ENCODE results near the gene ROBO1. TPM values are rescaled to one million over a fixed set of nuclear protein-coding genes. Genes with fewer than 3 reads are reported as not detected.

ROBO1 gene
- total RNA-seq, 2 experiments from 2014 or later, result not detected

- no peak overlapping the region for H3K4me3 Mint-ChIP-seq
- H3K36me3 Mint-ChIP-seq (ENCODE audit: low read depth), result no peaks in the 10 kb centered on the region
- ChIA-PET CTCF (no interaction called here), POLR2A (no interaction called here)
- DNase-seq, result no peak
- H3K27me3 Mint-ChIP-seq, result no peaks in the 10 kb centered on the region
- no peaks in the 10 kb centered on the region for H3K4me1 Mint-ChIP-seq
- no peak overlapping the region for H3K27ac Mint-ChIP-seq
- H3K9me3 Mint-ChIP-seq, result peaks cover 8% of the 10 kb centered on the region
Measured at GRCh38 chr3:78606756-78607155, 1161.0 kb downstream of the ROBO1 start.

- DNase-seq, result no peak
- CTCF ChIA-PET, result no interaction called here
- H3K27ac Mint-ChIP-seq, result no peak overlapping the region
- no peaks in the 10 kb centered on the region for H3K4me1 Mint-ChIP-seq
- H3K27me3 Mint-ChIP-seq, result no peaks in the 10 kb centered on the region
- no peak overlapping the region for H3K4me3 Mint-ChIP-seq
- POLR2A ChIA-PET, result no interaction called here
- peaks cover 8% of the 10 kb centered on the region for H3K9me3 Mint-ChIP-seq
- no peaks in the 10 kb centered on the region for H3K36me3 Mint-ChIP-seq (ENCODE audit: low read depth)
Measured at GRCh38 chr3:78605178-78605577, 1162.6 kb downstream of the ROBO1 start.

- DNase-seq, result no peak
- H3K4me1 Mint-ChIP-seq, result no peaks in the 10 kb centered on the region
- H3K9me3 Mint-ChIP-seq, result peaks cover 8% of the 10 kb centered on the region
- H3K36me3 Mint-ChIP-seq (ENCODE audit: low read depth), result no peaks in the 10 kb centered on the region
- ChIA-PET POLR2A (no interaction called here), CTCF (no interaction called here)
- H3K27ac Mint-ChIP-seq, result no peak overlapping the region
- no peaks in the 10 kb centered on the region for H3K27me3 Mint-ChIP-seq
- no peak overlapping the region for H3K4me3 Mint-ChIP-seq
Measured at GRCh38 chr3:78604341-78604740, 1163.5 kb downstream of the ROBO1 start.

- Mint-ChIP-seq H3K27ac (no peak overlapping the region), H3K4me1 (no peaks in the 10 kb centered on the region), H3K4me3 (no peak overlapping the region), H3K9me3 (peaks cover 5% of the 10 kb centered on the region), H3K36me3 (ENCODE audit: low read depth) (no peaks in the 10 kb centered on the region), H3K27me3 (no peaks in the 10 kb centered on the region)
- ChIA-PET POLR2A (no interaction called here), CTCF (no interaction called here)
- DNase-seq, result no peak
Measured at GRCh38 chr3:78601249-78601648, 1166.5 kb downstream of the ROBO1 start.

- CTCF ChIA-PET, result no interaction called here
- H3K36me3 Mint-ChIP-seq (ENCODE audit: low read depth), result no peaks in the 10 kb centered on the region
- no peak for DNase-seq
Measured at GRCh38 chr3:78589778-78590177, 1178.0 kb downstream of the ROBO1 start.

GRCh38 chr3:78588906-78589621, 1178.7 kb downstream of the ROBO1 start:
- DNase-seq, result no peak
- Mint-ChIP-seq H3K27me3 (no peaks in the 10 kb centered on the region), H3K36me3 (ENCODE audit: low read depth) (no peaks in the 10 kb centered on the region), H3K4me3 (no peak overlapping the region), H3K4me1 (no peaks in the 10 kb centered on the region), H3K27ac (no peak overlapping the region), H3K9me3 (peaks cover 12% of the 10 kb centered on the region)
- POLR2A ChIA-PET, result no interaction called here
- CTCF ChIA-PET, result no interaction called here

More at GRCh38 chr3:78589778-78590177, 1178.0 kb downstream of the ROBO1 start:
- no peak overlapping the region for H3K4me3 Mint-ChIP-seq
- H3K27me3 Mint-ChIP-seq, result no peaks in the 10 kb centered on the region
- POLR2A ChIA-PET, result no interaction called here
- H3K9me3 Mint-ChIP-seq, result peaks cover 12% of the 10 kb centered on the region
- no peak overlapping the region for H3K27ac Mint-ChIP-seq
- no peaks in the 10 kb centered on the region for H3K4me1 Mint-ChIP-seq

GRCh38 chr3:78580681-78581080, 1187.1 kb downstream of the ROBO1 start:
- Mint-ChIP-seq H3K4me1 (no peaks in the 10 kb centered on the region), H3K36me3 (ENCODE audit: low read depth) (no peaks in the 10 kb centered on the region), H3K27ac (no peak overlapping the region), H3K27me3 (no peaks in the 10 kb centered on the region), H3K9me3 (peaks cover 5% of the 10 kb centered on the region), H3K4me3 (no peak overlapping the region)
- DNase-seq, result no peak
- CTCF ChIA-PET, result no interaction called here
- POLR2A ChIA-PET, result no interaction called here

- no peaks in the 10 kb centered on the region for H3K36me3 Mint-ChIP-seq (ENCODE audit: low read depth)
- no peak for DNase-seq
- H3K27me3 Mint-ChIP-seq, result no peaks in the 10 kb centered on the region
- H3K9me3 Mint-ChIP-seq, result peaks cover 5% of the 10 kb centered on the region
- H3K4me1 Mint-ChIP-seq, result no peaks in the 10 kb centered on the region
- no peak overlapping the region for H3K27ac Mint-ChIP-seq
- ChIA-PET CTCF (no interaction called here), POLR2A (no interaction called here)
- H3K4me3 Mint-ChIP-seq, result no peak overlapping the region
Measured at GRCh38 chr3:78571486-78571885, 1196.3 kb downstream of the ROBO1 start.

- CTCF ChIA-PET, result no interaction called here
Measured at GRCh38 chr3:78570496-78570895, 1197.3 kb downstream of the ROBO1 start.

GRCh38 chr3:78569804-78570203, 1198.0 kb downstream of the ROBO1 start:
- no peaks in the 10 kb centered on the region for H3K27me3 Mint-ChIP-seq
- H3K4me1 Mint-ChIP-seq, result no peaks in the 10 kb centered on the region
- H3K27ac Mint-ChIP-seq, result no peak overlapping the region
- POLR2A ChIA-PET, result no interaction called here
- H3K9me3 Mint-ChIP-seq, result peaks cover 5% of the 10 kb centered on the region
- H3K4me3 Mint-ChIP-seq, result no peak overlapping the region
- CTCF ChIA-PET, result no interaction called here
- DNase-seq, result no peak
- no peaks in the 10 kb centered on the region for H3K36me3 Mint-ChIP-seq (ENCODE audit: low read depth)

More at GRCh38 chr3:78570496-78570895, 1197.3 kb downstream of the ROBO1 start:
- POLR2A ChIA-PET, result no interaction called here
- no peaks in the 10 kb centered on the region for H3K27me3 Mint-ChIP-seq
- no peaks in the 10 kb centered on the region for H3K36me3 Mint-ChIP-seq (ENCODE audit: low read depth)
- no peak for DNase-seq
- no peak overlapping the region for H3K27ac Mint-ChIP-seq
- peaks cover 5% of the 10 kb centered on the region for H3K9me3 Mint-ChIP-seq
- H3K4me1 Mint-ChIP-seq, result no peaks in the 10 kb centered on the region
- H3K4me3 Mint-ChIP-seq, result no peak overlapping the region

GRCh38 chr3:78565712-78566111, 1202.1 kb downstream of the ROBO1 start:
- Mint-ChIP-seq H3K27me3 (no peaks in the 10 kb centered on the region), H3K27ac (no peak overlapping the region), H3K4me1 (no peaks in the 10 kb centered on the region), H3K4me3 (no peak overlapping the region), H3K9me3 (peaks cover 7% of the 10 kb centered on the region), H3K36me3 (ENCODE audit: low read depth) (no peaks in the 10 kb centered on the region)
- ChIA-PET POLR2A (no interaction called here), CTCF (no interaction called here)
- no peak for DNase-seq

- Mint-ChIP-seq H3K4me1 (no peaks in the 10 kb centered on the region), H3K9me3 (peaks cover 14% of the 10 kb centered on the region), H3K4me3 (no peak overlapping the region), H3K27me3 (no peaks in the 10 kb centered on the region), H3K36me3 (ENCODE audit: low read depth) (no peaks in the 10 kb centered on the region), H3K27ac (no peak overlapping the region)
- no peak for DNase-seq
- ChIA-PET CTCF (no interaction called here), POLR2A (no interaction called here)
Measured at GRCh38 chr3:78562328-78562727, 1205.5 kb downstream of the ROBO1 start.

All from activated CD4-positive, alpha-beta memory T cell treated with anti-CD3 and anti-CD28 coated beads, Interleukin-2, amount 10 ng/mL, durations not matched to agents 7 days and 5 days (primary cell).